Body of pancreas (tissue), 4 donors: ENCODE results near the gene AK1. TPM values are rescaled to one million over a fixed set of nuclear protein-coding genes. Genes with fewer than 3 reads are reported as not detected.

Experiments used
- ATAC-seq: fragments of 150-250 bp; one replicate; pipeline ENCODE4 v1.9.1; 2016
- DNase-seq, 4 donors: peaks; one replicate each; pipeline ENCODE4 v3.0.0-alpha.2; 2019
- H3K27ac ChIP-seq, 4 donors: fragments of 200-600 bp; sonication (generic); 1 replicate in 3 of 4; 2 replicates in 1 of 4; pipeline versions ENCODE4 v1.5.1 to v1.6.1; 2016 to 2019; ENCODE audit warnings: mild to moderate bottlenecking in 1 of 4, mixed read lengths in 1 of 4, moderate library complexity in 1 of 4
- H3K27me3 ChIP-seq, 2 donors: fragments of 200-600 bp; sonication (generic); one replicate each; pipeline ENCODE4 v1.6.0; 2016; ENCODE audit warnings: mild to moderate bottlenecking in 1 of 2
- H3K36me3 ChIP-seq, 2 donors: fragments of 200-600 bp; sonication (generic); replicated peaks in 1 of 2; 2 replicates each; pipeline ENCODE4 v1.5.1; 2016; ENCODE audit warnings: low read depth in 2 of 2; ENCODE audit not compliant: insufficient read depth in 1 of 2
- H3K4me1 ChIP-seq: fragments of 200-600 bp; sonication (generic); one replicate; pipeline ENCODE4 v1.6.0; 2016
- H3K4me3 ChIP-seq, 2 donors: fragments of 200-600 bp; sonication (generic); 1 replicate in 1 of 2; 2 replicates in 1 of 2; pipeline ENCODE4 v1.5.1; 2016 to 2019
- H3K9me3 ChIP-seq, 3 donors: fragments of 200-600 bp; sonication (generic); 1 replicate in 2 of 3; 2 replicates in 1 of 3; pipeline ENCODE4 v1.5.1; 2016
- POLR2A ChIP-seq, 3 donors: fragments of 450-650 bp; IDR thresholded peaks; one replicate each; pipeline ENCODE4 v1.6.1; 2016; ENCODE audit warnings: antibody characterized with exemption in 3 of 3, mild to moderate bottlenecking in 2 of 3
- WGBS, 2 donors: methylation state at CpG; one replicate each; pipeline ENCODE4 v1.1.5; 2017; 5-methylcytosine and 5-hydroxymethylcytosine counted together
- intact Hi-C: fragments of 100-400 bp; cut with DNase I; formaldehyde crosslinking; loops from one replicate; pipeline ENCODE4 v1.15.1; 2023
- total RNA-seq, 2 donors: library from RNA; depleted of rRNA; stranded (reverse); fragments of >200 nt; gene quantifications; one replicate each; pipeline ENCODE4 v1.1.0, GENCODE V29; 2016
- TF ChIP-seq, protein P1 (sequence below), 7 experiments: fragments of 450-650 bp in 4 of 7; fragments of 200-600 bp in 3 of 7; sonication (generic) in 3 of 7; IDR thresholded peaks; one replicate each; pipeline ENCODE4 v1.5.1; 2016 to 2019; ENCODE audit warnings: antibody characterized with exemption in 7 of 7

Gene AK1
- total RNA-seq, 2 donors from 2014 or later: 8.8 to 23.7 TPM

- 10 to 11% methylated on average over 18 to 27 of the region's 27 CpGs for WGBS, 2 donors
- peak; percentile 32 to 69 (median 52) for TF ChIP-seq POLR2A (IDR thresholded peaks at IDR 0.05)
- TF ChIP-seq, protein P1, sequence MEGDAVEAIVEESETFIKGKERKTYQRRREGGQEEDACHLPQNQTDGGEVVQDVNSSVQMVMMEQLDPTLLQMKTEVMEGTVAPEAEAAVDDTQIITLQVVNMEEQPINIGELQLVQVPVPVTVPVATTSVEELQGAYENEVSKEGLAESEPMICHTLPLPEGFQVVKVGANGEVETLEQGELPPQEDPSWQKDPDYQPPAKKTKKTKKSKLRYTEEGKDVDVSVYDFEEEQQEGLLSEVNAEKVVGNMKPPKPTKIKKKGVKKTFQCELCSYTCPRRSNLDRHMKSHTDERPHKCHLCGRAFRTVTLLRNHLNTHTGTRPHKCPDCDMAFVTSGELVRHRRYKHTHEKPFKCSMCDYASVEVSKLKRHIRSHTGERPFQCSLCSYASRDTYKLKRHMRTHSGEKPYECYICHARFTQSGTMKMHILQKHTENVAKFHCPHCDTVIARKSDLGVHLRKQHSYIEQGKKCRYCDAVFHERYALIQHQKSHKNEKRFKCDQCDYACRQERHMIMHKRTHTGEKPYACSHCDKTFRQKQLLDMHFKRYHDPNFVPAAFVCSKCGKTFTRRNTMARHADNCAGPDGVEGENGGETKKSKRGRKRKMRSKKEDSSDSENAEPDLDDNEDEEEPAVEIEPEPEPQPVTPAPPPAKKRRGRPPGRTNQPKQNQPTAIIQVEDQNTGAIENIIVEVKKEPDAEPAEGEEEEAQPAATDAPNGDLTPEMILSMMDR (IDR thresholded peaks at IDR 0.05): no peak
Observed at GRCh38 chr9:127915801-127916719, 38.6 kb upstream of the AK1 start.

DNA sequence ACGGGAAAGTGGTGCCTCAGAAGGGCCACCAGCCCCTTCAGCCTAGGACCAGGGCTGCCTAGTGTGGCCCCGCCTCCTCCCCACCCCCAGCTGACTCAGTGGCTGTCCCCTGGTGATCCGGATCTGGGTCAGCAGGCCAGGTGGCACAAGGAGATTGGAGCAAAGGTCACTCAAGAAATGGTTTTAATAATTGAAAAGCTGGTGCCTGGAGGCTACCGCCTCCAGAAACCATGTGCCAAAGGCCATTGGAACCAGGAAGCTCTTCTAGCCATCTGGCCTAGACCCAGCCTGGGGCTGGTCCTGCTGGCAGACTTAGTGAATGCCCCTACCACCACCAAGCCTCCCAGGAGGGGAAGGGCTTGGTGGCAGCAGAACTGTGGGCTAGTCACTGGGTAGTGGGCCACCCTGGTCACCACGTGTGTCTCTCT lies 37.9 kb upstream of the AK1 start:
- intact Hi-C loops: no loop called here
- DNase-seq (peak; percentile 48 to 71 (median 62)), ATAC-seq (no peak)
- peak overlapping the region; percentile 70 to 78 (median 76) for H3K27ac ChIP-seq
- H3K27me3 ChIP-seq: no peaks in the 10 kb centered on the region
- peaks cover 0 to 5% of the 10 kb centered on the region in 2 donors for H3K36me3 ChIP-seq
- no peak overlapping the region for H3K4me3 ChIP-seq
- peaks cover 62% of the 10 kb centered on the region for H3K4me1 ChIP-seq
- H3K9me3 ChIP-seq: no peaks in the 10 kb centered on the region
- WGBS, 2 donors: 40 to 43% methylated on average over 3 to 5 of the region's 5 CpGs
- TF ChIP-seq POLR2A (IDR thresholded peaks at IDR 0.05): no peak
- TF ChIP-seq, protein P1 (IDR thresholded peaks at IDR 0.05): no peak

More at GRCh38 chr9:127915801-127916719, 38.6 kb upstream of the AK1 start:
- ATAC-seq (peak; percentile 2), DNase-seq (peak; percentile 49 to 75 (median 72))
- Histone ChIP-seq H3K27me3 (no peaks in the 10 kb centered on the region), H3K4me3 (peak overlapping the region in 1 of 2 donors; percentile 79), H3K4me1 (peaks cover 62% of the 10 kb centered on the region), H3K27ac (peak overlapping the region; percentile 70 to 78 (median 76)), H3K9me3 (no peaks in the 10 kb centered on the region), H3K36me3 (peaks cover 0 to 5% of the 10 kb centered on the region in 2 donors)
- intact Hi-C loops: no loop called here

DNA sequence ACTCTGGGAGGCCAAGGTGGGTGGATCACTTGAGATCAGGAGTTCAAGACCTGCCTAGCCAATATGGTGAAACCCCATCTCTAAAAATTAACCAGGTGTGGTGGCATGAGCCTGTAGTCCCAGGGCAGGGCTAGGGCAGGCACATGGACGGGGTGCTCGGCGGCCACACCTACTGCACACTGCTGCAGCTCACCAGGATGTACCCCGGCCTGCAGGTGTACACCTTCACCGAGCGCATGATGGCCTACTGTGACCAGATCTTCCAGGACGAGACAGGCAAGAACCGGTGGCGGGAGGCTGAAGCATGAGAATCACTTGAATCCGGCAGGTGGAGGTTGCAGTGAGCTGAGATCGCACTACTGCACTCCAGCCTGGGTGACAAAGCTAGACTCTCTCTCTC lies 36.2 kb upstream of the AK1 start:
- intact Hi-C loops: no loop called here
- WGBS, 2 donors: 91 to 100% methylated on average over 8 of the region's 11 CpGs
- no peak for DNase-seq
- H3K9me3 ChIP-seq: no peaks in the 10 kb centered on the region
- peaks cover 0 to 7% of the 10 kb centered on the region in 2 donors for H3K36me3 ChIP-seq
- ATAC-seq: no peak
- TF ChIP-seq POLR2A (IDR thresholded peaks at IDR 0.05): no peak
- TF ChIP-seq, protein P1 (IDR thresholded peaks at IDR 0.05): no peak
- H3K27ac ChIP-seq: no peak overlapping the region
- no peaks in the 10 kb centered on the region for H3K27me3 ChIP-seq
- peaks cover 47% of the 10 kb centered on the region for H3K4me1 ChIP-seq
- H3K4me3 ChIP-seq: no peak overlapping the region

GRCh38 chr9:127912882-127913281 lies 35.4 kb upstream of the AK1 start:
- ATAC-seq: no peak

More at GRCh38 chr9:127912882-127913281, 35.4 kb upstream of the AK1 start:
- 38 to 62% methylated on average over 5 of the region's 5 CpGs for WGBS, 2 donors
- TF ChIP-seq, protein P1 (IDR thresholded peaks at IDR 0.05): no peak
- no peak for TF ChIP-seq POLR2A (IDR thresholded peaks at IDR 0.05)
- H3K4me1 ChIP-seq: peaks cover 39% of the 10 kb centered on the region
- peaks cover 0 to 7% of the 10 kb centered on the region in 2 donors for H3K36me3 ChIP-seq
- H3K9me3 ChIP-seq: no peaks in the 10 kb centered on the region
- H3K27me3 ChIP-seq: no peaks in the 10 kb centered on the region
- H3K27ac ChIP-seq: peak overlapping the region in 2 of 4 donors; percentile 20 to 37
- no peak overlapping the region for H3K4me3 ChIP-seq
- intact Hi-C loops: no loop called here
- peak in 3 of 4 donors; percentile 46 to 75 (median 66) for DNase-seq
